Mesendoderm (in vitro differentiated cells): Measurements from ENCODE around the gene HSD17B8. TPM values are rescaled to one million over a fixed set of nuclear protein-coding genes. Genes with fewer than 3 reads are reported as not detected.

Experiments used
- small RNA-seq: library from polyadenylated mRNA; stranded (forward); fragments of <200 nt; extraction: miRNeasy Mini kit (QIAGEN cat#:217004); gene quantifications from one replicate; pipeline ENCODE3, GENCODE V24; 2013; ENCODE audit not compliant: insufficient read depth

The HSD17B8 gene

Small RNA genes within 50 kb of the gene (small RNA-seq; reads per million reads assigned to genes)
- 10.7 reads per million, percentile 86 among the genes with 10 or more reads in this experiment for gene MIR219A1
- not detected for gene RNY4P10
